Activated CD4-positive, alpha-beta T cell treated with anti-CD3 and anti-CD28 coated beads for 36 hours (primary cell): ENCODE data around the gene PER2. TPM values are rescaled to one million over a fixed set of nuclear protein-coding genes. Genes with fewer than 3 reads are reported as not detected.

ENCODE experiments used
- ATAC-seq: fragments of 200-7000 bp; cut with Tn5 transposase; one replicate; pipeline ENCODE4 v1.10.0; 2021; ENCODE audit warnings: mild to moderate bottlenecking, moderate library complexity
- CTCF ChIA-PET: fragments of 350-600 bp; sonication (Branson Sonifier 250); formaldehyde crosslinking; loops from one replicate; lab custom pipeline; 2021; ENCODE audit warnings: antibody characterized with exemption; lab: Charles Lee
- POLR2A ChIA-PET: fragments of 350-600 bp; sonication (Branson Sonifier 250); formaldehyde crosslinking; loops from one replicate; lab custom pipeline; 2021; ENCODE audit warnings: antibody characterized with exemption, inconsistent platforms; lab: Charles Lee
- DNase-seq: peaks from one replicate; pipeline ENCODE4 v3.0.0-alpha.2; 2020
- H3K27ac Mint-ChIP-seq: one replicate; pipeline ENCODE4 v1.8.0; 2021; ENCODE audit warnings: mixed read lengths
- H3K27me3 Mint-ChIP-seq: one replicate; pipeline ENCODE4 v1.8.0; 2021; ENCODE audit warnings: mixed read lengths
- H3K36me3 Mint-ChIP-seq: one replicate; pipeline ENCODE4 v1.8.0; 2021; ENCODE audit warnings: low read depth, mixed read lengths
- H3K4me1 Mint-ChIP-seq: one replicate; pipeline ENCODE4 v1.8.0; 2021; ENCODE audit warnings: mixed read lengths
- H3K4me3 Mint-ChIP-seq: one replicate; pipeline ENCODE4 v1.8.0; 2021; ENCODE audit warnings: mild to moderate bottlenecking, moderate library complexity, mixed read lengths
- H3K9me3 Mint-ChIP-seq: one replicate; pipeline ENCODE4 v1.8.0; 2021; ENCODE audit warnings: low read depth, mixed read lengths
- intact Hi-C, 2 experiments: fragments of 100-400 bp; cut with DNase I in 1 of 2; cut with micrococcal nuclease in 1 of 2; formaldehyde crosslinking; loops; one replicate each; pipeline versions ENCODE4 v1.14.2 to v1.15.1; 2022 to 2024; cut with DNase I, micrococcal nuclease
- total RNA-seq, 2 experiments: library from RNA; stranded (reverse); gene quantifications; one replicate each; pipeline ENCODE4 v1.2.3, GENCODE V29; 2021

The PER2 gene
- total RNA-seq, 2 experiments from 2014 or later: 12.2 to 13.5 TPM

- intact Hi-C loops: no loop called here
- CTCF ChIA-PET: no interaction called here
- no peak overlapping the region for H3K27ac Mint-ChIP-seq
These were observed 18.2 kb upstream of the PER2 start for GRCh38 chr2:238306672-238306998.

GRCh38 chr2:238305965-238306671 lies 17.7 kb upstream of the PER2 start:
- H3K27me3 Mint-ChIP-seq: no peaks in the 10 kb centered on the region
- no peak for ATAC-seq
- H3K4me3 Mint-ChIP-seq: no peak overlapping the region
- intact Hi-C loops: no loop called here
- CTCF ChIA-PET: no interaction called here
- H3K27ac Mint-ChIP-seq: no peak overlapping the region
- no peaks in the 10 kb centered on the region for H3K36me3 Mint-ChIP-seq
- H3K9me3 Mint-ChIP-seq: no peaks in the 10 kb centered on the region
- no peak for DNase-seq
- POLR2A ChIA-PET: no interaction called here
- H3K4me1 Mint-ChIP-seq: no peaks in the 10 kb centered on the region

More at GRCh38 chr2:238306672-238306998, 18.2 kb upstream of the PER2 start:
- Mint-ChIP-seq H3K9me3 (no peaks in the 10 kb centered on the region), H3K27me3 (no peaks in the 10 kb centered on the region), H3K4me3 (no peak overlapping the region), H3K36me3 (no peaks in the 10 kb centered on the region), H3K4me1 (no peaks in the 10 kb centered on the region)
- DNase-seq (no peak), ATAC-seq (no peak)
- POLR2A ChIA-PET: no interaction called here

- no peak overlapping the region for H3K27ac Mint-ChIP-seq
- ChIA-PET CTCF (interaction anchor here (0.6 kb wide), 1 partner anchor 34 kb away, joined by 3 read pairs; no protein-coding TSS in a partner anchor), POLR2A (no interaction called here)
- no peak for DNase-seq
- H3K4me3 Mint-ChIP-seq: no peak overlapping the region
- H3K36me3 Mint-ChIP-seq: no peaks in the 10 kb centered on the region
- intact Hi-C loops: no loop called here
- no peaks in the 10 kb centered on the region for H3K9me3 Mint-ChIP-seq
- no peak for ATAC-seq
- no peaks in the 10 kb centered on the region for H3K4me1 Mint-ChIP-seq
- H3K27me3 Mint-ChIP-seq: no peaks in the 10 kb centered on the region
These were observed 16.9 kb upstream of the PER2 start for GRCh38 chr2:238305092-238305862.

GRCh38 chr2:238304116-238304515 lies 15.7 kb upstream of the PER2 start:
- ChIA-PET POLR2A (no interaction called here), CTCF (interaction anchor here (1.1 kb wide), 1 partner anchor 15 kb away, joined by 3 read pairs; no protein-coding TSS in a partner anchor)
- no peak for DNase-seq
- Mint-ChIP-seq H3K4me3 (no peak overlapping the region), H3K36me3 (no peaks in the 10 kb centered on the region), H3K9me3 (no peaks in the 10 kb centered on the region), H3K27ac (no peak overlapping the region), H3K27me3 (no peaks in the 10 kb centered on the region), H3K4me1 (no peaks in the 10 kb centered on the region)
- intact Hi-C loops: no loop called here
- ATAC-seq: no peak

- no peaks in the 10 kb centered on the region for H3K36me3 Mint-ChIP-seq
- DNase-seq: no peak
- no peak overlapping the region for H3K27ac Mint-ChIP-seq
- no peaks in the 10 kb centered on the region for H3K27me3 Mint-ChIP-seq
- no peaks in the 10 kb centered on the region for H3K9me3 Mint-ChIP-seq
- POLR2A ChIA-PET: interaction anchor here (0.6 kb wide), 1 partner anchor 8 kb away, joined by 3 read pairs; no protein-coding TSS in a partner anchor
- CTCF ChIA-PET: interaction anchor here (0.6 kb wide), 2 partner anchors 704 to 862 kb away, joined by 3 read pairs; no protein-coding TSS in a partner anchor
- no peaks in the 10 kb centered on the region for H3K4me1 Mint-ChIP-seq
- H3K4me3 Mint-ChIP-seq: no peak overlapping the region
- intact Hi-C loops: no loop called here
- ATAC-seq: no peak
These were observed 14.3 kb upstream of the PER2 start for GRCh38 chr2:238302751-238303150.

GRCh38 chr2:238302087-238302486 lies 13.7 kb upstream of the PER2 start:
- ChIA-PET CTCF (no interaction called here), POLR2A (interaction anchor here (0.6 kb wide), 1 partner anchor 8 kb away, joined by 3 read pairs; no protein-coding TSS in a partner anchor)
- no peaks in the 10 kb centered on the region for H3K9me3 Mint-ChIP-seq
- H3K4me3 Mint-ChIP-seq: no peak overlapping the region
- no peaks in the 10 kb centered on the region for H3K4me1 Mint-ChIP-seq
- no peaks in the 10 kb centered on the region for H3K36me3 Mint-ChIP-seq
- DNase-seq (no peak), ATAC-seq (no peak)
- intact Hi-C loops: no loop called here
- H3K27me3 Mint-ChIP-seq: no peaks in the 10 kb centered on the region
- H3K27ac Mint-ChIP-seq: no peak overlapping the region

- DNase-seq (no peak), ATAC-seq (no peak)
- CTCF ChIA-PET: interaction anchor here (0.6 to 1.0 kb wide), 3 partner anchors 8 to 1772 kb away, joined by 3 to 4 read pairs (median 3); no protein-coding TSS in a partner anchor
- Mint-ChIP-seq H3K4me3 (no peak overlapping the region), H3K4me1 (no peaks in the 10 kb centered on the region), H3K27me3 (no peaks in the 10 kb centered on the region), H3K36me3 (no peaks in the 10 kb centered on the region), H3K9me3 (no peaks in the 10 kb centered on the region), H3K27ac (no peak overlapping the region)
- POLR2A ChIA-PET: no interaction called here
- intact Hi-C loops: no loop called here
These were observed 11.4 kb upstream of the PER2 start for GRCh38 chr2:238299803-238300202.

GRCh38 chr2:238296638-238297457 lies 8.4 kb upstream of the PER2 start:
- POLR2A ChIA-PET: no interaction called here

GRCh38 chr2:238295144-238296112 lies 7.0 kb upstream of the PER2 start:
- ATAC-seq (no peak), DNase-seq (no peak)
- Mint-ChIP-seq H3K27me3 (no peaks in the 10 kb centered on the region), H3K27ac (no peak overlapping the region), H3K4me1 (no peaks in the 10 kb centered on the region), H3K9me3 (no peaks in the 10 kb centered on the region), H3K36me3 (no peaks in the 10 kb centered on the region), H3K4me3 (no peak overlapping the region)
- CTCF ChIA-PET: no interaction called here
- intact Hi-C loops: no loop called here
- POLR2A ChIA-PET: interaction anchor here (0.9 kb wide), 1 partner anchor 234 kb away, joined by 3 read pairs; the partner anchor contains the start of gene SCLY

More at GRCh38 chr2:238296638-238297457, 8.4 kb upstream of the PER2 start:
- DNase-seq: no peak
- H3K36me3 Mint-ChIP-seq: no peaks in the 10 kb centered on the region
- no peaks in the 10 kb centered on the region for H3K9me3 Mint-ChIP-seq
- H3K27me3 Mint-ChIP-seq: no peaks in the 10 kb centered on the region
- CTCF ChIA-PET: interaction anchor here (0.5 kb wide), 1 partner anchor 18 kb away, joined by 3 read pairs; no protein-coding TSS in a partner anchor
- ATAC-seq: no peak
- intact Hi-C loops: no loop called here
- no peaks in the 10 kb centered on the region for H3K4me1 Mint-ChIP-seq
- no peak overlapping the region for H3K27ac Mint-ChIP-seq
- no peak overlapping the region for H3K4me3 Mint-ChIP-seq

GRCh38 chr2:238294393-238295143 lies 6.2 kb upstream of the PER2 start:
- Mint-ChIP-seq H3K36me3 (no peaks in the 10 kb centered on the region), H3K4me3 (no peak overlapping the region), H3K9me3 (no peaks in the 10 kb centered on the region), H3K27me3 (no peaks in the 10 kb centered on the region), H3K4me1 (peaks cover 8% of the 10 kb centered on the region), H3K27ac (no peak overlapping the region)
- DNase-seq: no peak
- ChIA-PET CTCF (no interaction called here), POLR2A (interaction anchor here (0.6 to 0.9 kb wide), 2 partner anchors 8 to 233 kb away, joined by 3 read pairs; partner anchors contain the start of gene SCLY)
- intact Hi-C loops: no loop called here
- no peak for ATAC-seq
